ENCODE data around the gene DNMT3L.
A peak's percentile ranks its signal among the peaks of the same experiment; 100 is the strongest.

The DNMT3L gene

GRCh38 chr21:44298301-44298700, 36.6 kb upstream of the DNMT3L start:
- Histone ChIP-seq H3K79me2 (ENCODE audit: low read length) (peaks cover 29% of the 10 kb centered on the region), H2AFZ (ENCODE audit: low read length) (peak overlapping the region; percentile 54; the same call in 1 of the 2 replicates), H3K4me1 (ENCODE audit: low read length) (peaks cover 19% of the 10 kb centered on the region), H3K4me2 (ENCODE audit: low read depth, low read length) (peak overlapping the region; percentile 62), H3F3A (ENCODE audit: insufficient read depth, low read length) (peaks cover 19% of the 10 kb centered on the region), H3K27ac (ENCODE audit: low read length) (peak overlapping the region; percentile 84; the same call in 1 of the 2 replicates), H3K9me2 (replicated peaks; ENCODE audit: insufficient read depth, low read length) (no peaks in the 10 kb centered on the region), H3K27me3 (replicated peaks; ENCODE audit: insufficient read depth, low read length) (peaks cover 25% of the 10 kb centered on the region), H3K4me3 (ENCODE audit: low read length) (no peak overlapping the region), H4K20me1 (ENCODE audit: insufficient read depth, low read length) (0 out of 2 replicates have a peak, but pooled peaks cover 4% of the 10 kb centered on the region), H3K9ac (ENCODE audit: low read length) (peak overlapping the region; percentile 17; the same call in 1 of the 2 replicates), H3K9me3 (replicated peaks; ENCODE audit: insufficient read depth, low read length) (no peaks in the 10 kb centered on the region), H3K36me3 (replicated peaks; ENCODE audit: insufficient read depth, low read length) (no peaks in the 10 kb centered on the region)
- TF ChIP-seq EZH2phosphoT487 (IDR thresholded peaks at IDR 0.05; ENCODE audit: low read length) (no peak), EZH2 (optimal IDR thresholded peaks at IDR 0.05; ENCODE audit: low read depth, low read length) (no peak), CTCF (IDR thresholded peaks at IDR 0.05; ENCODE audit: low read length) (peak; percentile 50)
- peak; percentile 69 for DNase-seq

- peak; percentile 91 for DNase-seq
- no peaks in the 10 kb centered on the region for H3K9me2 ChIP-seq (replicated peaks; ENCODE audit: insufficient read depth, low read length)
- peaks cover 19% of the 10 kb centered on the region for H3K4me1 ChIP-seq (ENCODE audit: low read length)
- H3K4me3 ChIP-seq (ENCODE audit: low read length): 0 out of 2 replicates have a peak overlapping the region, but pooled peaks have one; percentile 9
- H3K79me2 ChIP-seq (ENCODE audit: low read length): peaks cover 26% of the 10 kb centered on the region
- H3K27ac ChIP-seq (ENCODE audit: low read length): peak overlapping the region; percentile 84; the same call in 1 of the 2 replicates
- peaks cover 30% of the 10 kb centered on the region for H3K27me3 ChIP-seq (replicated peaks; ENCODE audit: insufficient read depth, low read length)
- TF ChIP-seq EZH2 (optimal IDR thresholded peaks at IDR 0.05; ENCODE audit: low read depth, low read length) (no peak), EZH2phosphoT487 (IDR thresholded peaks at IDR 0.05; ENCODE audit: low read length) (no peak), CTCF (IDR thresholded peaks at IDR 0.05; ENCODE audit: low read length) (peak; percentile 91)
- H3F3A ChIP-seq (ENCODE audit: insufficient read depth, low read length): peaks cover 19% of the 10 kb centered on the region
- peak overlapping the region; percentile 15; the same call in 1 of the 2 replicates for H3K9ac ChIP-seq (ENCODE audit: low read length)
- no peaks in the 10 kb centered on the region for H3K9me3 ChIP-seq (replicated peaks; ENCODE audit: insufficient read depth, low read length)
- H4K20me1 ChIP-seq (ENCODE audit: insufficient read depth, low read length): 0 out of 2 replicates have a peak, but pooled peaks cover 4% of the 10 kb centered on the region
- peak overlapping the region; percentile 62 for H3K4me2 ChIP-seq (ENCODE audit: low read depth, low read length)
- H3K36me3 ChIP-seq (replicated peaks; ENCODE audit: insufficient read depth, low read length): no peaks in the 10 kb centered on the region
- H2AFZ ChIP-seq (ENCODE audit: low read length): peak overlapping the region; percentile 54
These were observed 36.0 kb upstream of the DNMT3L start for GRCh38 chr21:44297525-44298290.

GRCh38 chr21:44296916-44297315, 35.2 kb upstream of the DNMT3L start:
- no peak for DNase-seq
- Histone ChIP-seq H4K20me1 (ENCODE audit: insufficient read depth, low read length) (0 out of 2 replicates have a peak, but pooled peaks cover 4% of the 10 kb centered on the region), H3K9ac (ENCODE audit: low read length) (no peak overlapping the region), H3K79me2 (ENCODE audit: low read length) (peaks cover 18% of the 10 kb centered on the region), H3K4me2 (ENCODE audit: low read depth, low read length) (no peak overlapping the region), H3K9me3 (replicated peaks; ENCODE audit: insufficient read depth, low read length) (no peaks in the 10 kb centered on the region), H3K4me1 (ENCODE audit: low read length) (peaks cover 19% of the 10 kb centered on the region), H3K27ac (ENCODE audit: low read length) (no peak overlapping the region), H3K4me3 (ENCODE audit: low read length) (no peak overlapping the region), H3K9me2 (replicated peaks; ENCODE audit: insufficient read depth, low read length) (no peaks in the 10 kb centered on the region), H3K36me3 (replicated peaks; ENCODE audit: insufficient read depth, low read length) (no peaks in the 10 kb centered on the region), H3K27me3 (replicated peaks; ENCODE audit: insufficient read depth, low read length) (peaks cover 38% of the 10 kb centered on the region), H3F3A (ENCODE audit: insufficient read depth, low read length) (peaks cover 19% of the 10 kb centered on the region), H2AFZ (ENCODE audit: low read length) (no peak overlapping the region)
- no peak for TF ChIP-seq EZH2phosphoT487 (IDR thresholded peaks at IDR 0.05; ENCODE audit: low read length)
- TF ChIP-seq EZH2 (optimal IDR thresholded peaks at IDR 0.05; ENCODE audit: low read depth, low read length): no peak
- TF ChIP-seq CTCF (IDR thresholded peaks at IDR 0.05; ENCODE audit: low read length): no peak
